ENCODE measurements around the gene HPSE. TPM values are rescaled to one million over a fixed set of nuclear protein-coding genes. Genes with fewer than 3 reads are reported as not detected.

HPSE gene
- total and polyA plus RNA-seq, 2 of the 13 experiments (the other 11 are each of a cell fraction or from before 2014, with no cell fraction given) = not detected

- TF ChIP-seq, protein P1, sequence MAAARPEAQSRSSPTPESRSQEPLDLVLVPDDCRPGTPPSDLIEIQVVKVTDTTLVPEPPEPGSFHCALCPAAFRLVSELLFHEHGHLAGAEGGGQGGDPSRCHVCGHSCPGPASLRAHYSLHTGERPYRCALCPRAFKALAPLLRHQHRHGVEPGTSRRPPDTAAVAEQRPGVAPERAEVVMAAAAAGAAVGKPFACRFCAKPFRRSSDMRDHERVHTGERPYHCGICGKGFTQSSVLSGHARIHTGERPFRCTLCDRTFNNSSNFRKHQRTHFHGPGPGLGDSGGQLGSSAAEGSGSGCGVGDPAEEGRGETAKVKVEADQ (CRISPR knock-in tag; IDR thresholded peaks at IDR 0.05; ENCODE audit: borderline replicate concordance) = peak; percentile 95; the same call in 1 of the 2 replicates
- TF ChIP-seq SALL1 (CRISPR knock-in tag; IDR thresholded peaks at IDR 0.05) (peak; percentile 86), ZNF572 (CRISPR knock-in tag; IDR thresholded peaks at IDR 0.05) (no peak), SETDB1 (CRISPR knock-in tag; IDR thresholded peaks at IDR 0.05; ENCODE audit: borderline replicate concordance) (no peak), ZNF777 (CRISPR knock-in tag; IDR thresholded peaks at IDR 0.05) (peak; percentile 61; the same call in 1 of the 2 replicates), ATM (IDR thresholded peaks at IDR 0.05; ENCODE audit: borderline replicate concordance) (no peak), TBP (CRISPR knock-in tag; IDR thresholded peaks at IDR 0.05) (no peak), ZNF337 (CRISPR knock-in tag; IDR thresholded peaks at IDR 0.05; ENCODE audit: borderline replicate concordance, low read depth) (no peak), ZNF740 (CRISPR knock-in tag; IDR thresholded peaks at IDR 0.05) (peak; percentile 57; the same call in 1 of the 2 replicates), KDM6A (CRISPR knock-in tag; IDR thresholded peaks at IDR 0.05; ENCODE audit: low read depth) (no peak), KLF13 (CRISPR knock-in tag; IDR thresholded peaks at IDR 0.05) (no peak), STAT5B (CRISPR knock-in tag; IDR thresholded peaks at IDR 0.05) (no peak), ZUFSP (CRISPR knock-in tag; IDR thresholded peaks at IDR 0.05; ENCODE audit: borderline replicate concordance) (no peak), MED1 (CRISPR knock-in tag; IDR thresholded peaks at IDR 0.05) (peak; percentile 45; the same call in 1 of the 2 replicates), DPF2 (CRISPR knock-in tag; IDR thresholded peaks at IDR 0.05; ENCODE audit: borderline replicate concordance, low read depth) (0 out of 2 replicates have a peak, but pooled peaks have one; percentile 4), ZNF713 (CRISPR knock-in tag; IDR thresholded peaks at IDR 0.05) (peak; percentile 63; the same call in 1 of the 2 replicates), MYC (CRISPR knock-in tag; IDR thresholded peaks at IDR 0.05; ENCODE audit: borderline replicate concordance) (peak; percentile 81), REPIN1 (CRISPR knock-in tag; IDR thresholded peaks at IDR 0.05; ENCODE audit: borderline replicate concordance, low read depth) (no peak), KLF9 (CRISPR knock-in tag; IDR thresholded peaks at IDR 0.05; ENCODE audit: low read depth) (no peak)
- TF ChIP-seq, protein P2, sequence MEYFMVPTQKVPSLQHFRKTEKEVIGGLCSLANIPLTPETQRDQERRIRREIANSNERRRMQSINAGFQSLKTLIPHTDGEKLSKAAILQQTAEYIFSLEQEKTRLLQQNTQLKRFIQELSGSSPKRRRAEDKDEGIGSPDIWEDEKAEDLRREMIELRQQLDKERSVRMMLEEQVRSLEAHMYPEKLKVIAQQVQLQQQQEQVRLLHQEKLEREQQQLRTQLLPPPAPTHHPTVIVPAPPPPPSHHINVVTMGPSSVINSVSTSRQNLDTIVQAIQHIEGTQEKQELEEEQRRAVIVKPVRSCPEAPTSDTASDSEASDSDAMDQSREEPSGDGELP (IDR thresholded peaks at IDR 0.05; ENCODE audit: borderline replicate concordance, low read depth) = no peak
- TF ChIP-seq, protein P3, sequence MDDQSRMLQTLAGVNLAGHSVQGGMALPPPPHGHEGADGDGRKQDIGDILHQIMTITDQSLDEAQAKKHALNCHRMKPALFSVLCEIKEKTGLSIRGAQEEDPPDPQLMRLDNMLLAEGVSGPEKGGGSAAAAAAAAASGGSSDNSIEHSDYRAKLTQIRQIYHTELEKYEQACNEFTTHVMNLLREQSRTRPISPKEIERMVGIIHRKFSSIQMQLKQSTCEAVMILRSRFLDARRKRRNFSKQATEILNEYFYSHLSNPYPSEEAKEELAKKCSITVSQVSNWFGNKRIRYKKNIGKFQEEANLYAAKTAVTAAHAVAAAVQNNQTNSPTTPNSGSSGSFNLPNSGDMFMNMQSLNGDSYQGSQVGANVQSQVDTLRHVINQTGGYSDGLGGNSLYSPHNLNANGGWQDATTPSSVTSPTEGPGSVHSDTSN (CRISPR knock-in tag; IDR thresholded peaks at IDR 0.05; ENCODE audit: borderline replicate concordance) = no peak
- TF ChIP-seq, protein P4, sequence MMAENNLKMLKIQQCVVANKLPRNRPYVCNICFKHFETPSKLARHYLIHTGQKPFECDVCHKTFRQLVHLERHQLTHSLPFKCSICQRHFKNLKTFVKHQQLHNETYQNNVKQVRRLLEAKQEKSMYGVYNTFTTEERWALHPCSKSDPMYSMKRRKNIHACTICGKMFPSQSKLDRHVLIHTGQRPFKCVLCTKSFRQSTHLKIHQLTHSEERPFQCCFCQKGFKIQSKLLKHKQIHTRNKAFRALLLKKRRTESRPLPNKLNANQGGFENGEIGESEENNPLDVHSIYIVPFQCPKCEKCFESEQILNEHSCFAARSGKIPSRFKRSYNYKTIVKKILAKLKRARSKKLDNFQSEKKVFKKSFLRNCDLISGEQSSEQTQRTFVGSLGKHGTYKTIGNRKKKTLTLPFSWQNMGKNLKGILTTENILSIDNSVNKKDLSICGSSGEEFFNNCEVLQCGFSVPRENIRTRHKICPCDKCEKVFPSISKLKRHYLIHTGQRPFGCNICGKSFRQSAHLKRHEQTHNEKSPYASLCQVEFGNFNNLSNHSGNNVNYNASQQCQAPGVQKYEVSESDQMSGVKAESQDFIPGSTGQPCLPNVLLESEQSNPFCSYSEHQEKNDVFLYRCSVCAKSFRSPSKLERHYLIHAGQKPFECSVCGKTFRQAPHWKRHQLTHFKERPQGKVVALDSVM (CRISPR knock-in tag; IDR thresholded peaks at IDR 0.05) = peak; percentile 32; the same call in 1 of the 2 replicates
Measured at GRCh38 chr4:83284193-83285054, 50.2 kb downstream of the HPSE start, which contains the start of gene COQ2 (continued).

All from HepG2 (cell line).